GM10266 (cell line): Measurements from ENCODE around the gene PTN.

Experiments used
- DNase-seq: peaks from one replicate; pipeline ENCODE4 v3.0.0; 2012; ENCODE audit errors: extremely low spot score
- TF ChIP-seq, protein P1 (sequence below): IDR thresholded peaks from 2 replicates; pipeline ENCODE4 v1.5.1; 2012; ENCODE audit warnings: mild to moderate bottlenecking, low read depth; ENCODE audit not compliant: control insufficient read depth, insufficient read depth; ENCODE audit errors: missing control alignments

PTN gene

GRCh38 chr7:137342828-137343261 lies 688 bp downstream of the PTN start:
- TF ChIP-seq, protein P1, sequence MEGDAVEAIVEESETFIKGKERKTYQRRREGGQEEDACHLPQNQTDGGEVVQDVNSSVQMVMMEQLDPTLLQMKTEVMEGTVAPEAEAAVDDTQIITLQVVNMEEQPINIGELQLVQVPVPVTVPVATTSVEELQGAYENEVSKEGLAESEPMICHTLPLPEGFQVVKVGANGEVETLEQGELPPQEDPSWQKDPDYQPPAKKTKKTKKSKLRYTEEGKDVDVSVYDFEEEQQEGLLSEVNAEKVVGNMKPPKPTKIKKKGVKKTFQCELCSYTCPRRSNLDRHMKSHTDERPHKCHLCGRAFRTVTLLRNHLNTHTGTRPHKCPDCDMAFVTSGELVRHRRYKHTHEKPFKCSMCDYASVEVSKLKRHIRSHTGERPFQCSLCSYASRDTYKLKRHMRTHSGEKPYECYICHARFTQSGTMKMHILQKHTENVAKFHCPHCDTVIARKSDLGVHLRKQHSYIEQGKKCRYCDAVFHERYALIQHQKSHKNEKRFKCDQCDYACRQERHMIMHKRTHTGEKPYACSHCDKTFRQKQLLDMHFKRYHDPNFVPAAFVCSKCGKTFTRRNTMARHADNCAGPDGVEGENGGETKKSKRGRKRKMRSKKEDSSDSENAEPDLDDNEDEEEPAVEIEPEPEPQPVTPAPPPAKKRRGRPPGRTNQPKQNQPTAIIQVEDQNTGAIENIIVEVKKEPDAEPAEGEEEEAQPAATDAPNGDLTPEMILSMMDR, result no peak

DNA sequence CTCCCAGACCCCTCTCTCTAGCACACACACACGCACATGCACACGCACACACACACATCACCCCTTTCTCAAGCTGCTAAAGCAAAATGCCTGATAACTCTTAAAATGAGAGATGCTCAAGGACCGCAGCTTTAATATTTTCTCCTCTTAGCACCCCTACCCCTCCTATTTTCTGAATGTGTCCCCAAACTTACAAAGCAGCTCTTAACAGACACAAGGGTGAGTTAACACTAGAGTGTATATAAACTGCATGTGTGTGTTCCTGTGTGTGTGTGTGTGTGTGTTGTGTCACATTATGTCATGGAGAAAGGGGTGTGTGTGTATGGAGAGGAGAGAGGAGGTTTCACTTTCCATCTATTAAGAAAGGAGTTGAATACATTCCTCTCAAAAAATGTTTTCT lies 1.3 kb downstream of the PTN start:
- TF ChIP-seq, protein P1, result no peak
- no peak for DNase-seq

More at GRCh38 chr7:137342828-137343261, 688 bp downstream of the PTN start:
- no peak for DNase-seq

DNA sequence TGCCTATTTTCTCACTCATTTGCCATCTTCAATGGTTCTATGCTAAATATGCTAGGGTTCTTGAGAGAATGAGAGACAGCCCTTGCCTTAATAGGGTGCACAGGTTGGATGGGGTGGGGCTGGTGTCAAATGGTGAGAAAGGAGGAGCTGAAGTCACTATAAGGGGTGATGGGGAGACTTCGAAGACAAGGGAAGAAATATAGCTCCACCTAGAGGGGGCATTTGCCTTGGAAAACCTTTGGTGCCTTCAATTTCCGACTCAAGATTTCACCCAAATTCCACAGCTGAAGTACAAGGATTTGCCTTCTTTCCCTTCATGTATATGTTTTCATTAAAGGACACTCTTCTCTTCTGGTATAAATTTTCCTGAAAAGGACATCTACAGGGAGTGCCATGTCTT lies 5.6 kb downstream of the PTN start:
- no peak for DNase-seq
- TF ChIP-seq, protein P1, result peak; percentile 10

DNA sequence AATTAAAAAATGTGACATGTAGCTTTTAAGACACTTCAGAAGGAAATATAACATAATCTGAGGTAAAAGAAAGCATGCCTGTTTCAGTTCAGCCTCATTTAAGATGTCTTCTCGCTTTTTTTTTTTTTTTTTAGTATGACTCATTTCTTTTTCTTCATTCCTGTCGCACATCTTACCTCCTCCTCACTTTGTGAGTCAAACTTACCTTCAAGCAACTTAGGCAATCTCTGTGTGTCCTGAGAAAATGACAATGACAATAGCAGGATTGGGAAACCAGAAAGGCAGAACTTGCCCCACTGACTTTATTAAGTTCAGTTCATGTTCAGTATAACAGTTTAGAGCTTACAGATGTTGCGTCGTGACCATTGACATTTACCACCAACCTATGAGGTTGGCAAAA lies 7.7 kb downstream of the PTN start:
- TF ChIP-seq, protein P1, result no peak
- no peak for DNase-seq

DNA sequence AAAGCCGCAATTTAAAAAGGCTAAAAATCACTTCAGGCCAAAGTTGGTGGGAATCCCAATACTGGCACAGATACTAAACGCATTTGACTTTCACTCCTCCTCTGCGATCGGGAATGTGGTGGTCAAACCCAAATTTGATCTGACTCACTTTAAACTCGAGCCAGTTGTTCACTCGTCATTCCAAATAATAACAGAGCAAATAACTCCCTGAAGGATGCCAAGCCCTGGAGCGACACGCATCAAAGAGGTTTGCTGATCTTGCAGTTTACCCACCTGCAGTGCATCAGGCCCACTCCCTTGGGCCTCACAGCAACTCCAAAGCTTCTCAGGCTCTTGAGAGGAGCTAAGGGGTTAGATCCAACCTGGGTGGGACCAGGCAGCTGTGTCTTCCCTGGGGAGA lies 12.2 kb downstream of the PTN start:
- TF ChIP-seq, protein P1, result no peak
- no peak for DNase-seq

DNA sequence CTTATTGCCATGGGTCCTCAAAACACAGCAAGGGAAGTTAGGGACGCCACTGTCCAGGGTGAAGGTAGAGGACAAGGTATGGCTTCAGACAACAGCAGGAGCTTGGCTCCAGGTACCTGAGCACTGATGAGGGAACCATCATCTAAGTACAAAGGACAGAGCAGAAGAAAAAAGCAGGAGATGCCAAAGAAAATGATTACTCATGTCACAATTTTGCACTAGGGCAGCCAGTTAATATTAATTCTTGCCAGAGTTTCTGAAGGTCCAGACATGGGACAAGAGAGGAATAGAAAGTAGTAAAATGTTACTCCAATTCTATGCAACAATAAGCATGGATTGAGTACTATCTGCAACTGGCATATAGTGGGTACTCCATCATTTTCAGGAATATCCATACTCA lies 14.1 kb downstream of the PTN start:
- TF ChIP-seq, protein P1, result no peak
- DNase-seq, result no peak

GRCh38 chr7:137328373-137329120 lies 15.0 kb downstream of the PTN start:
- TF ChIP-seq, protein P1, result no peak
- no peak for DNase-seq
